ENCODE data around the gene PRR27. TPM values are rescaled to one million over a fixed set of nuclear protein-coding genes. Genes with fewer than 3 reads are reported as not detected.

PRR27 gene
- total RNA-seq (2022) (not detected in 2 replicates), Bru-seq, nascent RNA (not detected), BruChase-seq, experiment 1, labeled RNA remaining after a 6-hour chase (not detected), BruChase-seq, experiment 2, labeled RNA remaining after a 2-hour chase (not detected)
- long read RNA-seq: 0 reads

DNA sequence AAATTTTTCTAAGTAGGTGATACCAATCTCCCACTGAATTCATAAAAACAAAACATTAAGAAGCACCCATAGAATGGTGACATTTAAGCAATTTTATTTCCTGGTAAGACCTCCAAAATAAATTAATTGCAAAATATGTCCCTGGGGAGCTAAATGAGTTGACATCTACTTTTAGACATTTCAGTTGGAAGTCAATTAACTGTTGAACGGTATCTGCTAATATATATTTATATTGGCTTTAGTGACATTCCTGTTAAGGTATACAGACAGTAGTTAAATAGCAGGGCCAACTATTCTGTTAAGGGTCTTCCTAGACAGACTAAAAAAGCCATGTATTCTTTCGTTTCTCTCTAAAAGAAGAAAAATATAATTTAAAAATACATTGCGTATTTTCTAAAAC, at the start of gene PRR27:
TSS of gene PRR27 (plus strand) at position 301 of the 400 bp plus-strand sequence. CDS start 139 bp downstream, outside the sequence.
- Mint-ChIP-seq H3K36me3 (ENCODE audit: insufficient read depth, unreplicated experiment) (no peaks in the 10 kb centered on the region), H3K4me3 (ENCODE audit: unreplicated experiment) (no peak within 1 kb of the TSS), H3K4me1 (ENCODE audit: insufficient read depth, unreplicated experiment) (no peaks in the 10 kb centered on the region), H3K9me3 (ENCODE audit: unreplicated experiment) (no peaks in the 10 kb centered on the region), H3K27me3 (ENCODE audit: insufficient read depth, unreplicated experiment) (peaks cover 9% of the 10 kb centered on the region), H3K27ac (ENCODE audit: low read depth, unreplicated experiment) (no peak within 1 kb of the TSS)
- ChIA-PET CTCF (no interaction called here), POLR2A (interaction anchor here (0.6 kb wide), 1 partner anchor 363 kb away, joined by 3 read pairs; no protein-coding TSS in a partner anchor)
- DNase-seq (ENCODE audit: unreplicated experiment): no peak
- no TSS peak for BruUV-seq (replicated peaks)
- intact Hi-C loops (cut with micrococcal nuclease): no loop called here
- TF ChIP-seq CTCF (IDR thresholded peaks at IDR 0.05; ENCODE audit: unreplicated experiment): no peak

GRCh38 chr4:70110917-70111316, 43.1 kb upstream of the PRR27 start:
- ChIA-PET CTCF (no interaction called here), POLR2A (no interaction called here)
- no peak overlapping the region for H3K27ac Mint-ChIP-seq (ENCODE audit: low read depth, unreplicated experiment)
- intact Hi-C loops (cut with micrococcal nuclease): no loop called here
- no peak for DNase-seq (ENCODE audit: unreplicated experiment)
- no peaks in the 10 kb centered on the region for H3K9me3 Mint-ChIP-seq (ENCODE audit: unreplicated experiment)
- no peak overlapping the region for H3K4me3 Mint-ChIP-seq (ENCODE audit: unreplicated experiment)
- TF ChIP-seq CTCF (IDR thresholded peaks at IDR 0.05; ENCODE audit: unreplicated experiment): no peak
- BruUV-seq (replicated peaks): no TSS peak
- H3K27me3 Mint-ChIP-seq (ENCODE audit: insufficient read depth, unreplicated experiment): peaks cover 27% of the 10 kb centered on the region
- H3K36me3 Mint-ChIP-seq (ENCODE audit: insufficient read depth, unreplicated experiment): no peaks in the 10 kb centered on the region
- no peaks in the 10 kb centered on the region for H3K4me1 Mint-ChIP-seq (ENCODE audit: insufficient read depth, unreplicated experiment)

DNA sequence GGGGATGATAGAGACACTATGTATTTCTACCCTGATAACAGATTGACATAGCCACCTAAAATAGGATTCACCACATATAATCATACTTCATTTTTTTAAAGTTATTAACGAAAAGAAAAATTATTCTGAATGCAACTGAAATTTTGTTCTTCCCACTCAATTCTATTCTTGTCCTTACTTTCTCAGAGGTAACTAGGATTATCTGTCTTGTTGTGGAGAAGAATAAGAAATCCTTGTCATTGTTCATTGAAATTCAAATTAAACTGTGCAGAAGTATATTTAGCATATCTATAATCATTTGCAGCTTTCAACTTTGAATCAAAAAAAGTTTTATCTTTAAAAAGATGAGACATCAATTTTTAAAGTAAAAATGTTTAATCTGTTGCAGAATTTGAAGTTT, 40.4 kb upstream of the PRR27 start:
- ChIA-PET POLR2A (no interaction called here), CTCF (no interaction called here)
- Mint-ChIP-seq H3K4me3 (ENCODE audit: unreplicated experiment) (no peak overlapping the region), H3K9me3 (ENCODE audit: unreplicated experiment) (no peaks in the 10 kb centered on the region), H3K27ac (ENCODE audit: low read depth, unreplicated experiment) (no peak overlapping the region), H3K4me1 (ENCODE audit: insufficient read depth, unreplicated experiment) (no peaks in the 10 kb centered on the region), H3K36me3 (ENCODE audit: insufficient read depth, unreplicated experiment) (no peaks in the 10 kb centered on the region), H3K27me3 (ENCODE audit: insufficient read depth, unreplicated experiment) (peaks cover 33% of the 10 kb centered on the region)
- no peak for DNase-seq (ENCODE audit: unreplicated experiment)
- TF ChIP-seq CTCF (IDR thresholded peaks at IDR 0.05; ENCODE audit: unreplicated experiment): no peak
- no TSS peak for BruUV-seq (replicated peaks)
- intact Hi-C loops (cut with micrococcal nuclease): no loop called here

- ChIA-PET POLR2A (no interaction called here), CTCF (no interaction called here)
- no peak for DNase-seq (ENCODE audit: unreplicated experiment)
- Mint-ChIP-seq H3K36me3 (ENCODE audit: insufficient read depth, unreplicated experiment) (no peaks in the 10 kb centered on the region), H3K27ac (ENCODE audit: low read depth, unreplicated experiment) (no peak overlapping the region), H3K4me1 (ENCODE audit: insufficient read depth, unreplicated experiment) (no peaks in the 10 kb centered on the region), H3K9me3 (ENCODE audit: unreplicated experiment) (no peaks in the 10 kb centered on the region), H3K4me3 (ENCODE audit: unreplicated experiment) (no peak overlapping the region), H3K27me3 (ENCODE audit: insufficient read depth, unreplicated experiment) (peaks cover 30% of the 10 kb centered on the region)
- no TSS peak for BruUV-seq (replicated peaks)
- no peak for TF ChIP-seq CTCF (IDR thresholded peaks at IDR 0.05; ENCODE audit: unreplicated experiment)
- intact Hi-C loops (cut with micrococcal nuclease): no loop called here
These were observed 39.9 kb upstream of the PRR27 start for GRCh38 chr4:70114096-70114495.
